ENCODE measurements around the gene SYTL2.

GRCh38 chr11:85825616-85826015 is 14.7 kb upstream of the SYTL2 start:
- TF ChIP-seq CTCF (IDR thresholded peaks at IDR 0.05) (no peak), POLR2A (IDR thresholded peaks at IDR 0.05) (no peak), EP300 (IDR thresholded peaks at IDR 0.05) (no peak)

All from ovary (tissue), 3 donors.